WTC11 (cell line): ENCODE data around the gene CADM3. TPM values are rescaled to one million over a fixed set of nuclear protein-coding genes. Genes with fewer than 3 reads are reported as not detected.

Source experiments
- ATAC-seq: fragments of 200-7000 bp; cut with Tn5 transposase; 2 replicates; pipeline ENCODE4 v1.10.0; 2021; ENCODE audit warnings: mild to moderate bottlenecking, moderate library complexity
- CTCF ChIA-PET: fragments of 300-600 bp; sonication (Branson Sonifier 250); formaldehyde crosslinking; loops from one replicate; lab custom pipeline; 2021; ENCODE audit warnings: antibody characterized with exemption; lab: Charles Lee
- POLR2A ChIA-PET: fragments of 350-600 bp; sonication (Branson Sonifier 250); formaldehyde crosslinking; loops from one replicate; lab custom pipeline; 2021; ENCODE audit warnings: antibody characterized with exemption; lab: Charles Lee
- DNase-seq: peaks from one replicate; pipeline ENCODE4 v3.0.0; 2021; ENCODE audit warnings: low spot score
- H3K27ac Mint-ChIP-seq: 2 replicates; pipeline ENCODE4 v1.8.0; 2021; ENCODE audit warnings: mixed read lengths
- H3K27me3 Mint-ChIP-seq: 2 replicates; pipeline ENCODE4 v1.8.0; 2021; ENCODE audit warnings: low read depth, mild to moderate bottlenecking, moderate library complexity, mixed read lengths
- H3K36me3 Mint-ChIP-seq: 2 replicates; pipeline ENCODE4 v1.8.0; 2021; ENCODE audit warnings: mixed read lengths
- H3K4me1 Mint-ChIP-seq: 2 replicates; pipeline ENCODE4 v1.8.0; 2022; ENCODE audit warnings: mixed read lengths
- H3K4me3 Mint-ChIP-seq: 2 replicates; pipeline ENCODE4 v1.8.0; 2021; ENCODE audit warnings: mild to moderate bottlenecking, moderate library complexity, mixed read lengths
- H3K9me3 Mint-ChIP-seq: 2 replicates; pipeline ENCODE4 v1.8.0; 2021; ENCODE audit warnings: mixed read lengths
- EMX1 ChIP-seq: fragments of 250-450 bp; sonication (Bioruptor Pico); IDR thresholded peaks from 2 replicates; pipeline ENCODE4 v1.8.0; 2021; ENCODE audit warnings: mild to moderate bottlenecking
- NFATC4 ChIP-seq: fragments of 250-450 bp; sonication (Bioruptor Pico); IDR thresholded peaks from 2 replicates; pipeline ENCODE4 v1.9.0; 2021; ENCODE audit warnings: mild to moderate bottlenecking
- NFYB ChIP-seq: sonication (generic); formaldehyde crosslinking; conservative IDR thresholded peaks from 2 replicates; pipeline ENCODE4 v1.8.0; 2022; ENCODE audit warnings: low read depth, missing genetic modification reagents
- SP1 ChIP-seq: sonication (generic); formaldehyde crosslinking; conservative IDR thresholded peaks from 2 replicates; pipeline ENCODE4 v1.8.1; 2022; ENCODE audit warnings: missing genetic modification reagents
- TCF7 ChIP-seq: sonication (generic); formaldehyde crosslinking; IDR thresholded peaks from 2 replicates; pipeline ENCODE4 v1.8.0; 2022; ENCODE audit warnings: mild to moderate bottlenecking, low read depth, missing genetic modification reagents, moderate library complexity
- TEAD4 ChIP-seq: sonication (generic); formaldehyde crosslinking; IDR thresholded peaks from 2 replicates; pipeline ENCODE4 v1.8.0; 2022; ENCODE audit warnings: mild to moderate bottlenecking, missing genetic modification reagents
- ZNF263 ChIP-seq: sonication (generic); formaldehyde crosslinking; IDR thresholded peaks from 2 replicates; pipeline ENCODE4 v1.8.1; 2022; ENCODE audit warnings: low read depth, mild to moderate bottlenecking, moderate library complexity, missing genetic modification reagents
- ZNF416 ChIP-seq: fragments of 250-450 bp; sonication (Bioruptor Pico); IDR thresholded peaks from 2 replicates; pipeline ENCODE4 v1.9.0; 2021; ENCODE audit warnings: mild to moderate bottlenecking, inconsistent platforms
- ZNF423 ChIP-seq: fragments of 250-450 bp; sonication (Bioruptor Pico); IDR thresholded peaks from 2 replicates; pipeline ENCODE4 v2.1.2; 2022; ENCODE audit warnings: mild to moderate bottlenecking, moderate library complexity
- total RNA-seq: library from RNA; stranded (reverse); gene quantifications from 3 replicates; pipeline ENCODE4 v1.2.3, GENCODE V29; 2021
- TF ChIP-seq, protein P1 (sequence below): sonication (generic); formaldehyde crosslinking; IDR thresholded peaks from 2 replicates; pipeline ENCODE4 v1.8.0; 2022; ENCODE audit warnings: mild to moderate bottlenecking, missing genetic modification reagents
- TF ChIP-seq, protein P2 (sequence below): sonication (generic); formaldehyde crosslinking; IDR thresholded peaks from 2 replicates; pipeline ENCODE4 v1.8.1; 2022; ENCODE audit warnings: missing genetic modification reagents, borderline replicate concordance
- TF ChIP-seq, protein P3 (sequence below): sonication (generic); formaldehyde crosslinking; IDR thresholded peaks from 2 replicates; pipeline ENCODE4 v1.8.1; 2023; ENCODE audit warnings: mild to moderate bottlenecking, missing genetic modification reagents
- TF ChIP-seq, protein P4 (sequence below): sonication (generic); formaldehyde crosslinking; IDR thresholded peaks from 2 replicates; pipeline ENCODE4 v1.8.0; 2023; ENCODE audit warnings: mild to moderate bottlenecking, missing genetic modification reagents
- TF ChIP-seq, protein P5 (sequence below): sonication (generic); formaldehyde crosslinking; IDR thresholded peaks from 2 replicates; pipeline ENCODE4 v1.8.1; 2022; ENCODE audit warnings: low read depth, mild to moderate bottlenecking, moderate library complexity, missing genetic modification reagents, borderline replicate concordance

The CADM3 gene
- total RNA-seq, 1 experiment from 2014 or later, result 5.1 TPM

DNA sequence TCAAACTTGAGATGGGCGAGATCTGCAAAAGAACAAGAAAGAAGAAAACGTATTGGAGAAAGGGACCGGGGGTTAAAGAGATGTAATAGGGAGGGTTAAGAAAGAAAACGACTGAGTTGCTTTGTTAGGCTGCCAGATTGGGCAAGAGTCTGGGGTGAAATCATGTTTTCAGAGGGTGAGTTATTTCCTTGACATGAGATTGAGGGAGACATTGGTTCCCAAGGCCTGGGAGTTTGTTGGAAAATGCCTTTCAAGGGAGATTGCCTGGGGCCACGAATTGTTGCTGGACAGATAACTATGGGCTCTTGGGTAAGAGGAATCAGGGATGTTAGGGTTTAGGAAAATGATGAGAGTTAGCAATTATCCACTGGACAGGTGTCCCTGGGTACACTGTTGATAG is 776 bp upstream of the CADM3 start (continued):
- TF ChIP-seq, protein P1, sequence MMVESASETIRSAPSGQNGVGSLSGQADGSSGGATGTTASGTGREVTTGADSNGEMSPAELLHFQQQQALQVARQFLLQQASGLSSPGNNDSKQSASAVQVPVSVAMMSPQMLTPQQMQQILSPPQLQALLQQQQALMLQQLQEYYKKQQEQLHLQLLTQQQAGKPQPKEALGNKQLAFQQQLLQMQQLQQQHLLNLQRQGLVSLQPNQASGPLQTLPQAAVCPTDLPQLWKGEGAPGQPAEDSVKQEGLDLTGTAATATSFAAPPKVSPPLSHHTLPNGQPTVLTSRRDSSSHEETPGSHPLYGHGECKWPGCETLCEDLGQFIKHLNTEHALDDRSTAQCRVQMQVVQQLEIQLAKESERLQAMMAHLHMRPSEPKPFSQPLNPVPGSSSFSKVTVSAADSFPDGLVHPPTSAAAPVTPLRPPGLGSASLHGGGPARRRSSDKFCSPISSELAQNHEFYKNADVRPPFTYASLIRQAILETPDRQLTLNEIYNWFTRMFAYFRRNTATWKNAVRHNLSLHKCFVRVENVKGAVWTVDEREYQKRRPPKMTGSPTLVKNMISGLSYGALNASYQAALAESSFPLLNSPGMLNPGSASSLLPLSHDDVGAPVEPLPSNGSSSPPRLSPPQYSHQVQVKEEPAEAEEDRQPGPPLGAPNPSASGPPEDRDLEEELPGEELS (CRISPR knock-in tag), result no peak
- TF ChIP-seq NFYB (CRISPR knock-in tag) (no peak), TCF7 (CRISPR knock-in tag) (no peak), ZNF263 (CRISPR knock-in tag) (no peak)
- TF ChIP-seq, protein P2, sequence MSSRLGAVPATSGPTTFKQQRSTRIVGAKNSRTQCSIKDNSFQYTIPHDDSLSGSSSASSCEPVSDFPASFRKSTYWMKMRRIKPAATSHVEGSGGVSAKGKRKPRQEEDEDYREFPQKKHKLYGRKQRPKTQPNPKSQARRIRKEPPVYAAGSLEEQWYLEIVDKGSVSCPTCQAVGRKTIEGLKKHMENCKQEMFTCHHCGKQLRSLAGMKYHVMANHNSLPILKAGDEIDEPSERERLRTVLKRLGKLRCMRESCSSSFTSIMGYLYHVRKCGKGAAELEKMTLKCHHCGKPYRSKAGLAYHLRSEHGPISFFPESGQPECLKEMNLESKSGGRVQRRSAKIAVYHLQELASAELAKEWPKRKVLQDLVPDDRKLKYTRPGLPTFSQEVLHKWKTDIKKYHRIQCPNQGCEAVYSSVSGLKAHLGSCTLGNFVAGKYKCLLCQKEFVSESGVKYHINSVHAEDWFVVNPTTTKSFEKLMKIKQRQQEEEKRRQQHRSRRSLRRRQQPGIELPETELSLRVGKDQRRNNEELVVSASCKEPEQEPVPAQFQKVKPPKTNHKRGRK, result no peak
- TF ChIP-seq, protein P3, sequence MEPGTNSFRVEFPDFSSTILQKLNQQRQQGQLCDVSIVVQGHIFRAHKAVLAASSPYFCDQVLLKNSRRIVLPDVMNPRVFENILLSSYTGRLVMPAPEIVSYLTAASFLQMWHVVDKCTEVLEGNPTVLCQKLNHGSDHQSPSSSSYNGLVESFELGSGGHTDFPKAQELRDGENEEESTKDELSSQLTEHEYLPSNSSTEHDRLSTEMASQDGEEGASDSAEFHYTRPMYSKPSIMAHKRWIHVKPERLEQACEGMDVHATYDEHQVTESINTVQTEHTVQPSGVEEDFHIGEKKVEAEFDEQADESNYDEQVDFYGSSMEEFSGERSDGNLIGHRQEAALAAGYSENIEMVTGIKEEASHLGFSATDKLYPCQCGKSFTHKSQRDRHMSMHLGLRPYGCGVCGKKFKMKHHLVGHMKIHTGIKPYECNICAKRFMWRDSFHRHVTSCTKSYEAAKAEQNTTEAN, result no peak

DNA sequence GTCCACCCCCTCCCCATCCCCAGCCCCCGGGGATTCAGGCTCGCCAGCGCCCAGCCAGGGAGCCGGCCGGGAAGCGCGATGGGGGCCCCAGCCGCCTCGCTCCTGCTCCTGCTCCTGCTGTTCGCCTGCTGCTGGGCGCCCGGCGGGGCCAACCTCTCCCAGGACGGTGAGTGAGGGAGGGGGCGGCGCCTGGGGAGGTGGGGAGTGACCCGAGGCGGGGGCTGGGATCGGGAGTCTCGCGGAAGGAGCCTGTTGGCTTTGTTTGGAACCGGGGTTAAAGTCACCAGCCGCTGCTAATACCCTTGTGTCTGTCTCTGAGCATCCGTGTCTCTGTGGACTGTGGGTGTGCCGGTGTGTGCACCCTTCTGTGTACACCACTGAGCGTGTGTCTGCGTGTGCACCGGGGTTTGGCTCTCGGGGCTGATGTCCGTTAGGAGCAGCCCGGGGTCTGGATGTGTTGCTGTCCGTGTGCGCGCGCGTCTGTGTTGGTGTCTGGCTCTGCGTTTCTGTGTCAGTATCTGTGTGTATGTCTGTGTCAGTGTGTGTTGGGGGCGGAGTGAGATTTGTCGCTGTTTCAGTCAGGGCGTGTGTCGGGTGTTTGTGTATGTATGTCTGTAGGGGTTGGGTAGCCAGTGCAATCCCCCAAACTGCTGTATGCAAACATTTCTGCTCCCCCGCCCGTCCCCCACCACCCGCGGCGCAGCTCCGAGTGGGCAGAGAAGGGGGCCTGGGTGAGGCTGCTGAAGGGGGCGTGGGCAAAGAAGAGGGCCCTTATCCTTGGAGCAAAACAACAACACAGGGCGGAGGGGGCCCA is 480 bp downstream of the CADM3 start:
- ChIA-PET POLR2A (interaction anchor here (0.5 to 1.6 kb wide), 5 partner anchors 16 to 1898 kb away, joined by 3 to 9 read pairs (median 6); partner anchors contain the start of gene ACKR1), CTCF (interaction anchor here (0.7 to 3.4 kb wide), 7 partner anchors 17 to 393 kb away, joined by 4 to 23 read pairs (median 9); partner anchors contain the start of gene ACKR1)
- Mint-ChIP-seq H3K36me3 (no peaks in the 10 kb centered on the region), H3K4me3 (peak overlapping the region; percentile 89), H3K27me3 (peaks cover 23% of the 10 kb centered on the region), H3K27ac (no peak overlapping the region), H3K9me3 (no peaks in the 10 kb centered on the region), H3K4me1 (peaks cover 17% of the 10 kb centered on the region)
- ATAC-seq (peak; percentile 30), DNase-seq (peak; percentile 68)
- TF ChIP-seq TEAD4 (CRISPR knock-in tag) (no peak), ZNF423 (peak; percentile 77; the same call in 1 of the 2 replicates)

DNA sequence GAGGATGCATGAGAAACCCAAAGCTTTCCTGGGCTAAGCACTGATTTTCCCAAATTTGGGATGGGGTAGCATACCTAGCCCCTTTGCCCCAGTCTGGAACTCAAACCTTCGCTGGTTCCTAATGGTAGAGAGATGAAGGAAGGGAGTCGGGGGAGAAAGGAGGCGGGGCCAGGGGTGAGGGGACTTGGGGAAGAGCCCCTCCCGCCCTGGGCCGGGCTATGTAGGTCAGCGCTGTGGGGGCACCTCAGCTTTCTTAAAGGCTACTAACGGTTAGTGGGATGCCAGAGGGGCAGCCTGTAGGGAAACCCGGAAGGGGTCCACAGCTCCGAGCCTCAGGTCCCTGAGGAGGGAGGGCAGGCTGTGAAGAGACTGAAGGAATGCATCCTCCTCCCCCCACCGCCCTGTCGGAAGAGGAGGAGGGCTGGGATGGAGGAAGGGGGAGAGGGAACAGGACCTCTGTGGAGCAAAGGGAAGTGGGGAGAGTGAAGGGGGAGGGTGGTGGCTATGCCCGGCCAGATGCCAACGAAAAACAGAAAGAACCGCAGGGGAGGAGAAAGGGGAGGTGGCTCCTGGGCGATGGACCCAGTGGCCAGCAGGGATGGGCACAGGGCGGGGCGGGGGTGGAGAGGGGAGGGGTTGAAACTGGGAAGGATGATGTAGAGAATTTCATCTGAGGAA is 1.3 kb downstream of the CADM3 start:
- peak overlapping the region; percentile 89 for H3K4me3 Mint-ChIP-seq
- CTCF ChIA-PET, result interaction anchor here (0.7 to 3.4 kb wide), 6 partner anchors 16 to 392 kb away, joined by 4 to 23 read pairs (median 12); partner anchors contain the start of gene ACKR1
- TF ChIP-seq, protein P4, sequence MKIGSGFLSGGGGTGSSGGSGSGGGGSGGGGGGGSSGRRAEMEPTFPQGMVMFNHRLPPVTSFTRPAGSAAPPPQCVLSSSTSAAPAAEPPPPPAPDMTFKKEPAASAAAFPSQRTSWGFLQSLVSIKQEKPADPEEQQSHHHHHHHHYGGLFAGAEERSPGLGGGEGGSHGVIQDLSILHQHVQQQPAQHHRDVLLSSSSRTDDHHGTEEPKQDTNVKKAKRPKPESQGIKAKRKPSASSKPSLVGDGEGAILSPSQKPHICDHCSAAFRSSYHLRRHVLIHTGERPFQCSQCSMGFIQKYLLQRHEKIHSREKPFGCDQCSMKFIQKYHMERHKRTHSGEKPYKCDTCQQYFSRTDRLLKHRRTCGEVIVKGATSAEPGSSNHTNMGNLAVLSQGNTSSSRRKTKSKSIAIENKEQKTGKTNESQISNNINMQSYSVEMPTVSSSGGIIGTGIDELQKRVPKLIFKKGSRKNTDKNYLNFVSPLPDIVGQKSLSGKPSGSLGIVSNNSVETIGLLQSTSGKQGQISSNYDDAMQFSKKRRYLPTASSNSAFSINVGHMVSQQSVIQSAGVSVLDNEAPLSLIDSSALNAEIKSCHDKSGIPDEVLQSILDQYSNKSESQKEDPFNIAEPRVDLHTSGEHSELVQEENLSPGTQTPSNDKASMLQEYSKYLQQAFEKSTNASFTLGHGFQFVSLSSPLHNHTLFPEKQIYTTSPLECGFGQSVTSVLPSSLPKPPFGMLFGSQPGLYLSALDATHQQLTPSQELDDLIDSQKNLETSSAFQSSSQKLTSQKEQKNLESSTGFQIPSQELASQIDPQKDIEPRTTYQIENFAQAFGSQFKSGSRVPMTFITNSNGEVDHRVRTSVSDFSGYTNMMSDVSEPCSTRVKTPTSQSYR, result 0 out of 2 replicates have a peak, but pooled peaks have one; percentile 58
- TF ChIP-seq SP1 (CRISPR knock-in tag), result peak; percentile 26; the same call in 1 of the 2 replicates
- TF ChIP-seq, protein P5, sequence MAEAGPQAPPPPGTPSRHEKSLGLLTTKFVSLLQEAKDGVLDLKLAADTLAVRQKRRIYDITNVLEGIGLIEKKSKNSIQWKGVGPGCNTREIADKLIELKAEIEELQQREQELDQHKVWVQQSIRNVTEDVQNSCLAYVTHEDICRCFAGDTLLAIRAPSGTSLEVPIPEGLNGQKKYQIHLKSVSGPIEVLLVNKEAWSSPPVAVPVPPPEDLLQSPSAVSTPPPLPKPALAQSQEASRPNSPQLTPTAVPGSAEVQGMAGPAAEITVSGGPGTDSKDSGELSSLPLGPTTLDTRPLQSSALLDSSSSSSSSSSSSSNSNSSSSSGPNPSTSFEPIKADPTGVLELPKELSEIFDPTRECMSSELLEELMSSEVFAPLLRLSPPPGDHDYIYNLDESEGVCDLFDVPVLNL (CRISPR knock-in tag), result no peak
- no peak for TF ChIP-seq NFATC4
- TF ChIP-seq ZNF416 (CRISPR knock-in tag), result no peak
- no peak for TF ChIP-seq EMX1 (CRISPR knock-in tag)
- ATAC-seq, result peak; percentile 77
- POLR2A ChIA-PET, result interaction anchor here (1.0 kb wide), 1 partner anchor 15 kb away, joined by 6 read pairs; no protein-coding TSS in a partner anchor
- H3K27ac Mint-ChIP-seq, result no peak overlapping the region
- peaks cover 23% of the 10 kb centered on the region for H3K27me3 Mint-ChIP-seq
- H3K4me1 Mint-ChIP-seq, result peaks cover 19% of the 10 kb centered on the region
- H3K36me3 Mint-ChIP-seq, result no peaks in the 10 kb centered on the region
- DNase-seq, result peak; percentile 60
- no peaks in the 10 kb centered on the region for H3K9me3 Mint-ChIP-seq
